Parathyroid adenoma (tissue), 2 donors: ENCODE results near the gene SYNDIG1.

Experiments
- H2AFZ ChIP-seq: fragments of 300-600 bp; sonication (generic); one replicate; pipeline ENCODE4 v1.7.0; 2017; ENCODE audit warnings: antibody characterized with exemption, mild to moderate bottlenecking
- H3K27ac ChIP-seq: fragments of 300-600 bp; sonication (generic); one replicate; pipeline ENCODE4 v1.7.0; 2017
- H3K27me3 ChIP-seq: fragments of 300-600 bp; sonication (generic); one replicate; pipeline ENCODE4 v1.7.0; 2017; ENCODE audit warnings: low read length; ENCODE audit not compliant: control insufficient read depth, insufficient read depth
- H3K36me3 ChIP-seq: fragments of 300-600 bp; sonication (generic); one replicate; pipeline ENCODE4 v1.7.0; 2017; ENCODE audit warnings: low read length; ENCODE audit not compliant: control insufficient read depth, insufficient read depth
- H3K4me1 ChIP-seq: fragments of 300-600 bp; sonication (generic); one replicate; pipeline ENCODE4 v1.7.0; 2017; ENCODE audit warnings: control low read depth
- H3K4me2 ChIP-seq: fragments of 300-600 bp; sonication (generic); one replicate; pipeline ENCODE4 v1.7.0; 2017; ENCODE audit warnings: low read length
- H3K4me3 ChIP-seq: fragments of 300-600 bp; sonication (generic); one replicate; pipeline ENCODE4 v1.7.0; 2017; ENCODE audit warnings: low read depth, low read length
- H3K79me2 ChIP-seq: fragments of 300-600 bp; sonication (generic); one replicate; pipeline ENCODE4 v1.7.0; 2017; ENCODE audit warnings: control low read depth
- H3K9ac ChIP-seq: fragments of 300-600 bp; sonication (generic); one replicate; pipeline ENCODE4 v1.7.0; 2017; ENCODE audit warnings: mild to moderate bottlenecking
- H3K9me3 ChIP-seq: fragments of 300-600 bp; sonication (generic); one replicate; pipeline ENCODE4 v1.7.0; 2017; ENCODE audit warnings: low read length; ENCODE audit not compliant: control insufficient read depth
- TF ChIP-seq, protein P1 (sequence below): fragments of 300-600 bp; sonication (generic); IDR thresholded peaks from one replicate; pipeline ENCODE4 v1.7.0; 2017; ENCODE audit warnings: antibody characterized with exemption, mild to moderate bottlenecking
- donor health status: primary hyperparathyroidism.

SYNDIG1 gene

DNA sequence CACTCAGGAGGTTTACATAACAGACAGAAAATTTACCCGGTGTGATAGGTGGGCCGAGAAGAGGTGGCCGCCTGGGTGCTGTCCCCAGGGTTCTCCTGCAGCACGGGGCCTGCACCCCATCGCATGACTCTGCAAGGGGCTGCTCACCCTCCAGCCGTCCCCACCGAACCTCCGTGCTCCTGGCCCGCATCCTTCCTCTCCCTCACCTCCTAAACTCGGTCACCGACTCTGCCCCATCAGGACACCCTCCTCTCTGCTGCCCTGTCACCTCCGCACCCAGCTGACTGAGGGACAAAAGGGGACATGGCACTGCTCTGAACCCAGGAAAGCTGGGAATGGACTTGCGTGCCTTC, 147.6 kb downstream of the SYNDIG1 start:
- TF ChIP-seq, protein P1, sequence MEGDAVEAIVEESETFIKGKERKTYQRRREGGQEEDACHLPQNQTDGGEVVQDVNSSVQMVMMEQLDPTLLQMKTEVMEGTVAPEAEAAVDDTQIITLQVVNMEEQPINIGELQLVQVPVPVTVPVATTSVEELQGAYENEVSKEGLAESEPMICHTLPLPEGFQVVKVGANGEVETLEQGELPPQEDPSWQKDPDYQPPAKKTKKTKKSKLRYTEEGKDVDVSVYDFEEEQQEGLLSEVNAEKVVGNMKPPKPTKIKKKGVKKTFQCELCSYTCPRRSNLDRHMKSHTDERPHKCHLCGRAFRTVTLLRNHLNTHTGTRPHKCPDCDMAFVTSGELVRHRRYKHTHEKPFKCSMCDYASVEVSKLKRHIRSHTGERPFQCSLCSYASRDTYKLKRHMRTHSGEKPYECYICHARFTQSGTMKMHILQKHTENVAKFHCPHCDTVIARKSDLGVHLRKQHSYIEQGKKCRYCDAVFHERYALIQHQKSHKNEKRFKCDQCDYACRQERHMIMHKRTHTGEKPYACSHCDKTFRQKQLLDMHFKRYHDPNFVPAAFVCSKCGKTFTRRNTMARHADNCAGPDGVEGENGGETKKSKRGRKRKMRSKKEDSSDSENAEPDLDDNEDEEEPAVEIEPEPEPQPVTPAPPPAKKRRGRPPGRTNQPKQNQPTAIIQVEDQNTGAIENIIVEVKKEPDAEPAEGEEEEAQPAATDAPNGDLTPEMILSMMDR = no peak
- H3K4me3 ChIP-seq = no peak overlapping the region
- no peak overlapping the region for H2AFZ ChIP-seq
- no peaks in the 10 kb centered on the region for H3K9me3 ChIP-seq
- H3K9ac ChIP-seq = no peak overlapping the region
- peaks cover 2% of the 10 kb centered on the region for H3K4me1 ChIP-seq
- H3K27me3 ChIP-seq = no peaks in the 10 kb centered on the region
- H3K27ac ChIP-seq = no peak overlapping the region
- no peak overlapping the region for H3K4me2 ChIP-seq
- no peaks in the 10 kb centered on the region for H3K36me3 ChIP-seq
- no peaks in the 10 kb centered on the region for H3K79me2 ChIP-seq

DNA sequence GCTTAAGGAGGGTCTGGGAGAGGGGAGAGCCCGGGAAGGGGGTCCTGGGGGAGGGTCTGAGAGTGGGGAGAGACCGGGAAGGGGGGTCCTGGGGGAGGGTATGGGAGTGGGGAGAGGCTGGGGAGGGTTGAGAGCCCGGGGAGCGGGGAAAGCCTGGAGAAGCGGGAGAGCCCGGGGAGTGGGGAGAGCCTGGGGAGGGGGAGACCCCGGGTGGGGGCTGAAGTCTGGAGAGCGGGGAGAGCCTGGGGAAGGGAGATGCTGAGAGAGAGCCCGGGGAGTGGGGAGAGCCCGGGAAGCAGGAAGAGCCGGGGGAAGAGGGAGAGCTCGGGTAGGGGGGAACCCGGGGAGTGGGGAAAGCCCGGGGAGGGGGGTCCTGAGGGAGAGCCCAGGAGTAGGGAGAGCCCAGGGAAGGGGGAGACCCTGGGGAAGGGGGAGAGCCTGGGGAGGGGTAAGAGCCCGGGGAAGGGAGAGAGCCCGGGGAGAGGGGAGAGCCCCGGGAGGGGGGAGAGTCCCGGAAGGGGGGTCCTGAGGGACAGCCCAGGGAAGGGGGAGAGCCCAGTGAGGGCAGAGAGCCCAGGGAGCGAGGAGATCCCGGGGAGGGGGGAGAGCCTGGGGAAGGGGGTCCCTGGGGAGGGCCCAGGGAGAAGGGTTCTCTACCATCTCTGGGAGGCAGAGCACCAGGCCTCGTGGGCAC, 148.5 kb downstream of the SYNDIG1 start:
- H3K9ac ChIP-seq = no peak overlapping the region
- H3K36me3 ChIP-seq = no peaks in the 10 kb centered on the region
- H3K27me3 ChIP-seq = no peaks in the 10 kb centered on the region
- no peaks in the 10 kb centered on the region for H3K79me2 ChIP-seq
- no peak overlapping the region for H2AFZ ChIP-seq
- H3K27ac ChIP-seq = no peak overlapping the region
- TF ChIP-seq, protein P1 = no peak
- H3K4me2 ChIP-seq = no peak overlapping the region
- H3K4me1 ChIP-seq = peaks cover 6% of the 10 kb centered on the region
- no peak overlapping the region for H3K4me3 ChIP-seq
- no peaks in the 10 kb centered on the region for H3K9me3 ChIP-seq

DNA sequence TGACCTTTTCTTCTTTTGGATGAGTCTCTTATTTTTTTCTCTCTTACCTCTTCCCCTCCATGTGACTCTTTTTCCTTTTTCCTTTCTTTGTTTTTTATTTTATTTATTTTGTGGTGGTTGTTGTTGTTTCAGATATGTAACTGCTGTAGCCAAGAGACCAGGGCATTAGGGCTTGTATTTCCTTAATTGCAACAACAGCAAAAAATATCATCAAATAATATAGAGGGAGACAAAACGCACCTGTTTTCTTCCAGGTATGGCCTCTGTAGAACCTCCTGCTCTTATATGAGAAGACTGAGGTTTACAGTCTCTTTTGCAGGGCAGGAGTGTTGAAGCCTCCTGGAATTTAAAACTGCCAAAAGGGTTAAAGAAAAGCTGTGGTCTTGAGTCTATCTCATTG, 149.3 kb downstream of the SYNDIG1 start:
- Histone ChIP-seq H3K4me2 (no peak overlapping the region), H3K4me3 (no peak overlapping the region), H3K27ac (no peak overlapping the region), H3K27me3 (no peaks in the 10 kb centered on the region), H3K9me3 (no peaks in the 10 kb centered on the region), H3K9ac (no peak overlapping the region), H2AFZ (no peak overlapping the region), H3K79me2 (no peaks in the 10 kb centered on the region), H3K36me3 (no peaks in the 10 kb centered on the region), H3K4me1 (peaks cover 6% of the 10 kb centered on the region)
- TF ChIP-seq, protein P1 = no peak

DNA sequence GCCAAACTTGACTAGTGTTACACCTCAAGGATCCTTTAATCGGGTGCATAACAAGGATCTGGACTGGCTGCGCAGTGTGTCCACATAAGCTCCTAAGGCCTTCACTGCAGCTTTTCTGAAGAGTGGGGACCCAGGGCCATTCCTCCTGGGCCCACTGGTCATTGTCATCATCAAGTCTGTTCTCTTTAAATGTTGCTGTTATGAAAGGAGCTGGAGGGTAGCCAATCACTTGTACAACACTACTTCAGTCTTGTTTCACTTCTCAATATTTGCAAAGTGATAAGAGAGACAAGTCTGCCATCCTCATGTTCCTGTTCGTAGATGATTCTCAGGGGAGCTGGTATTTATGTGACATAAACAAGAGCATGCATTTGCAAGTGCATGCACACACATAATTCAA, 149.8 kb downstream of the SYNDIG1 start:
- Histone ChIP-seq H3K27ac (no peak overlapping the region), H3K9ac (no peak overlapping the region), H2AFZ (no peak overlapping the region), H3K27me3 (no peaks in the 10 kb centered on the region), H3K36me3 (no peaks in the 10 kb centered on the region), H3K4me1 (peaks cover 6% of the 10 kb centered on the region), H3K79me2 (no peaks in the 10 kb centered on the region), H3K4me2 (no peak overlapping the region), H3K9me3 (no peaks in the 10 kb centered on the region), H3K4me3 (no peak overlapping the region)
- TF ChIP-seq, protein P1 = no peak

DNA sequence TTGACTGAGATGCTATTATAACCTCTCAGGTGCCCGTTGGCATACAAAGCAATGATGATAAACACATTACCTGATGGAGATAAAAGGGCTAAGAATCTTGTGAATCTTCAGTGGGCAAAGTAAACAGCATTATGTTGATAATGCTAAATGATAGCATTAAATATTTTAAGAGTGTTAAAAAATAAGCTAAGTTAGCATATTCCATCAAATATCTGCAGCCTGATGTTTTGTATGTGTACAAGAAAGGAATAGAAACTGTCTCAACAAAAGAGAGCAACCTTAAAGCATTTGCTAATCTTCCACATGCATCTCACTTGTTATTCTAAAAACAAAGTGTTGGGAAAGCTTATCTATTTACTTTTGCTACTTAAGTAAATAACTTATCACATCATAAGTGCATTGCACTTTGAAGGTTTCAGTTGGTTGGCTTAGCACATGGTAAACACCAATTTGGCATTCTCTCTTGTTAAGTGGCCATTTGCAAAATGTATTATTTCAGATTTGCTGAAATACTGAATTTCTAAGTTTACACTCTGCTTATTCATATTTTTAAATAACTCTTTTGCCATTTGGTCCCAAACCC, 151.6 kb downstream of the SYNDIG1 start:
- Histone ChIP-seq H3K4me3 (no peak overlapping the region), H3K36me3 (no peaks in the 10 kb centered on the region), H3K4me2 (no peak overlapping the region), H3K9me3 (no peaks in the 10 kb centered on the region), H3K27me3 (no peaks in the 10 kb centered on the region), H3K4me1 (peaks cover 6% of the 10 kb centered on the region), H3K27ac (no peak overlapping the region), H3K9ac (no peak overlapping the region), H3K79me2 (no peaks in the 10 kb centered on the region), H2AFZ (no peak overlapping the region)
- TF ChIP-seq, protein P1 = no peak
